HG03520 (cell line): ENCODE results near the gene LIG1.
A peak's percentile ranks its signal among the peaks of the same experiment; 100 is the strongest.
"Not testable (repeated sequence)": the region's sequence is repeated elsewhere in the genome, so short reads cannot be mapped to it uniquely, and the experiment has no call there.

ENCODE experiments used
- ATAC-seq: cut with Tn5 transposase; IDR thresholded peaks from one replicate; pipeline ENCODE4 v1.9.1; 2021; ENCODE audit warnings: mild to moderate bottlenecking, moderate library complexity; ENCODE audit not compliant: unreplicated experiment

The LIG1 gene

GRCh38 chr19:48122421-48122820, 47.7 kb downstream of the LIG1 start:
- no peak for ATAC-seq

GRCh38 chr19:48121909-48122371, 48.2 kb downstream of the LIG1 start:
- ATAC-seq, result no peak

- no peak for ATAC-seq
Measured at GRCh38 chr19:48121066-48121465, 49.1 kb downstream of the LIG1 start.

- ATAC-seq, result no peak
Measured at GRCh38 chr19:48120505-48120904, 49.6 kb downstream of the LIG1 start.

- no peak for ATAC-seq
Measured at GRCh38 chr19:48118131-48118517, 52.0 kb downstream of the LIG1 start.

- no peak for ATAC-seq
Measured at GRCh38 chr19:48117515-48118130, 52.5 kb downstream of the LIG1 start.

GRCh38 chr19:48113190-48113917, 56.8 kb downstream of the LIG1 start:
- ATAC-seq, result no peak

GRCh38 chr19:48111280-48111679, 58.9 kb downstream of the LIG1 start:
- no peak for ATAC-seq

- ATAC-seq, result peak; percentile 57
Measured at GRCh38 chr19:48110350-48110966, 59.7 kb downstream of the LIG1 start, which contains the start of gene PLA2G4C. Gene PLA2G4C (minus strand): TSS chr19:48110817. CDS start chr19:48106529, 4,288 bp downstream.

GRCh38 chr19:48108997-48109782, 61.0 kb downstream of the LIG1 start:
- ATAC-seq, result no peak

GRCh38 chr19:48103922-48104321, 66.2 kb downstream of the LIG1 start:
- no peak for ATAC-seq

GRCh38 chr19:48102870-48103751, 67.0 kb downstream of the LIG1 start:
- no peak for ATAC-seq

- ATAC-seq, result no peak
Measured at GRCh38 chr19:48095612-48096175, 74.5 kb downstream of the LIG1 start.

- ATAC-seq, result no peak
Measured at GRCh38 chr19:48094855-48095203, 75.3 kb downstream of the LIG1 start.

- ATAC-seq, result no peak
Measured at GRCh38 chr19:48094129-48094854, 75.9 kb downstream of the LIG1 start.

GRCh38 chr19:48091111-48091718, 78.9 kb downstream of the LIG1 start:
- ATAC-seq, result not testable (repeated sequence)

- no peak for ATAC-seq
Measured at GRCh38 chr19:48090281-48090802, 79.8 kb downstream of the LIG1 start.

- ATAC-seq, result not testable (repeated sequence)
Measured at GRCh38 chr19:48088991-48089390, 81.2 kb downstream of the LIG1 start.
